GM19023 (cell line): ENCODE data around the gene GNG13.
"Not testable (repeated sequence)": the region's sequence is repeated elsewhere in the genome, so short reads cannot be mapped to it uniquely, and the experiment has no call there.

Source experiments
- ATAC-seq: cut with Tn5 transposase; IDR thresholded peaks from one replicate; pipeline ENCODE4 v1.9.1; 2021; ENCODE audit warnings: mild to moderate bottlenecking, moderate library complexity; ENCODE audit not compliant: unreplicated experiment

GNG13 gene

DNA sequence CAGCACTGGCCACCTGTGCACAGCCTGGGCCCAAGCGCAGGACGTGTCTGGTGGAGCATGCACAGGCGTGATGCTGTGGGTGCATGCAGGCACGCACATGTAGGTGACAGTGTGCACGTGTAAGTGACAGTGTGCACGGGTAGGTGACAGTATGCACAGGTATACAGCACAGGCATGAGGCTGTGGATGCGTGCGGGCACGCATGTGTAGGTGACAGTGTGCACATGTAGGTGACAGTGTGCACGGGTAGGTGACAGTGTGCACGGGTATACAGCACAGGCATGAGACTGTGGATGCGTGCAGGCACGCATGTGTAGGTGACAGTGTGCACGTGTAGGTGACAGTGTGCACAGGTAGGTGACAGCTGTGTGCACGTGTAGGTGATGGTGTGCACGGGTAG, 20.2 kb downstream of the GNG13 start:
- ATAC-seq = no peak

DNA sequence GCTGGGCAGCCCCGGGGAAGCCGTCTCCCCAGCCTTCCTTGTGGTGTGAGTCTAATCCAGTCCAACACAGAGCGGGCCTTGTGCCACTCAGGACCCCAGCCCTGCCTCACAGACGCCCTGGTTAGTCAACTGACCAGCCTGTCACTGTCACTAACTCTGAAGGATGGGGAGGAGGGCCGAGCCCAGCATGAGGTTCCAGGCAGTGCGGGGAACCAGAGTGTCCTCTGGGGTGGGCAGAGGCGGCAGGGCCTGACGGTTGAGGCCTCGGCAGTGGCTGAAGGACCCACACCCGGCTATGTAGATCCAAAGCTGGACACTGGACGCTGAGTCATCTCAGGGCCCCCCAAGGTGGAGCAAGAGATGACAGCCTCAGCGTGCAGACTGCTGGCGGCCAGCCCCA, 21.0 kb downstream of the GNG13 start:
- ATAC-seq = no peak

DNA sequence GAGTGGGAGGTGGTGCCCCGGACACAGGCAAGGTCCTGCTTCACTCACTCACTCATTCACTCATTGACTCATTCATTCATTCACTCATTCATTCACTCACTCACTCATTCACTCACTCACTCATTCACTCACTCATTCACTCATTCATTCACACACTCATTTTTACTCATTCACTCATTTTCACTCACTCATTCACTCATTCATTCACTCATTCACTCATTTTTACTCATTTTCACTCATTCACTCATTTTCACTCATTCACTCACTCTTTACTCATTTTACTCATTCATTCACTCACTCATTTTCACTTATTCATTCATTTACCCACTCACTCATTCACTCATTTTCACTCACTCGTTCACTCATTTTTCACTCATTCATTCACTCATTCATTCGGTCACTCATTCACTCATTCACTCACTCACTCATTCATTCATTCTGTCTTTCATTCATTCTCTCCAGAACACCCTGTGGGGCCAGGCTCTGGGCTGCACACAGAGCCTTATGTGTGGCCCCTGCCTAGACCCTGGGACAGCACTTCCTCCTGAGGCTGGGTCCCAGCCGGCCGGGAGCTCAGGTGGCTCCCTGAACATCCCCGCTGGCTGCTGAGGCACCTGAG, 21.5 kb downstream of the GNG13 start:
- no peak for ATAC-seq

DNA sequence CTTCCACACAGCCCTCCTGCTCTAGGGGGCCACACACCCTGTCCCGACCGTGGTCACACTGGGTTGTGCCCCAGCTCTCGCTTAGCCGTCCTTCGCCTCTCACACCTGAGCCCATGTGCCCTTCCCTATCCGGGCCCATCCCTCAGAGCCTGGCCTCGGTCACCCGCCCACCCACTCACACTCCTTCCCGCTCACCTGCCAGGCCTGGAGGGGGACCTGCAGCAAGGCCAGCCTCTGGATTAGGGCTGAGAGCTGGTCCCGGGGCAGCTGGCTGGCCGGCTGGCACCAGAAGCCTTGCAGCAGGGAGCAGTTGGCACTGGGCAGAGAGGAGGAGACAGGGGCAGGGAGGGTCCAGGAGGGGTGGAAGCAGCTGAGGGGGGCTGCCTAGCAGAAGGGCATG, 22.1 kb downstream of the GNG13 start:
- no peak for ATAC-seq

DNA sequence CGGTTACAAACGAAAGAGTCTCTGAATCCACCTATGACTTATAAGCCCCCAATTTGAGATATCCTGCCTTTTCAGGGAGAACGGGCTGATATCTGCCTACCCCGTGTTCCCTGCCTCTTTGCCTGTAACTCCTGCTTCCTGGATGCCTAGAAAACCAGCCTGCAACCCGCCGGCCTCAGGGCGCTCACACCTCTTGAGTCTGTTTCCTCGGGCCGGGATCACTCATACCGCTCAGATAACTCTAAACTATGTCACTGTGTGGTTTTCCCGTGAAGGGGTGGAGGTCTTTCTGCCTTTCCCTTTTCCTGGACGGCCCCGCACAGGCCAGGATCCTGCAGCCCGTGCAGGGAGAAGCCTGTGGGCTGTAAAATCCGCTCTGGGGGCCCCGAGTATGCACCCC, 22.7 kb downstream of the GNG13 start:
- ATAC-seq = no peak

DNA sequence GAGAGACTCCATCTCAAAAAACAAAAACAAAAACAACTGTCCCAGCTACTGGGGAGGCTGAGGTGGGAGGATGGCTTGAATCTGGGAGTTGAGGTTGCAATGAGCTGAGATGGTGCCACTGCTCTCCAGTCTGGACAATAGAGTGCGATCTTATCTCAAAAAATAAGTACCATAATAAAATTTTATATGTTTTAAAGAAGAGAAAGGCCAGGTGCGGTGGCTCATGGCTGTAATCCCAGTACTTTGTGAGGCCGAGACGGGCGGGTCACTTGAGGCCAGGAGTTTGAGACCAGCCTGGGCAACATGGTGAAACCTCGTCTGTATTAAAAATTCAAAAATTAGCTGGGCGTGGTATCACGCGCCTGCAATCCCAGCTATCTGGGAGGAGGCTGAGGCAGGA, 23.7 kb downstream of the GNG13 start:
- no peak for ATAC-seq

DNA sequence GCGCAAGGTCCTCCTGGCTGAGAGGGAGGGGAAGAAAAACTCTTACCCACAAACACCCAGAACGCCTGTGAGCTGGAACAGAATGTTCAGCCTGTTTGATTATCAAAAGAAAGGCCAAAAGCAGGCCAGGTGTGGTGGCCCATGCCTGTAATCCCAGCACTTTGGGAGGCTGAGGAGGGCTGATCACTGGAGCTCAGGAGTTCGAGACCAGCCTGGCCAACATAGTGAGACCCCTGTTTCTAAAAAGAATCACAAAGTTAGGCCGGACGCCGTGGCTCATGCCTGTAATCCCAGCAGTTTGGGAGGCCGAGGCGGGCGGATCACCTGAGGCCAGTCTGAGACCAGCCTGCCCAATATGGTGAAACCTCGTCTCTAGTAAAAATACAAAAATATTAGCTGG, 24.2 kb downstream of the GNG13 start:
- ATAC-seq = not testable (repeated sequence)

DNA sequence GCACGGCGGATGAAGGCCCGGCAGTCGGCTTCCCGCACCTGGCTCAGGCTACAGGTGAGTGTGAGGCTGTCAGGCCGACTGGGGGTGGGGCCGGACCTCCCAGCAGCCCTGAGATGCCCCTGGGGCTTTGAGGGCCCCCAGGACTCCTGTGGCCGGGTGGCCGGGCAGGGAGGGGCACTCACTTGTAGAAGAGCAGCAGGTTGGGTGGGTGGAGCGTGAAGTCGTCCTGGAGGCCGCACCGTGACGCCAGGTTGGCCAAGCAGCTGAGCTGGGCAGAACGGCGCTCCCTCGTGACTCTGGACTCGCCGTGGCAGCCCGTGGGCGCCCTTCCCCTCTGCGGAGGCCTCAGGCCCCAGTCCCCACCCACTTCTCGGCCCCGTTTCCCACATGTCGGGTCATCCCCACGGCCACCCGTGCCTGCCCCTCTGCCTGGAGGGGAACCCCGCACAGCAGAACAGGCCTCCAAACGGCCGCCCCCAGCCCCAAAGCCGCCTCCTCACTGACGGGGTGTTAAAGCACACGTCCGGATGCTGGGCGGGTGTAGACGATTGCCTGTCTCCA, 25.2 kb downstream of the GNG13 start:
- ATAC-seq = no peak

DNA sequence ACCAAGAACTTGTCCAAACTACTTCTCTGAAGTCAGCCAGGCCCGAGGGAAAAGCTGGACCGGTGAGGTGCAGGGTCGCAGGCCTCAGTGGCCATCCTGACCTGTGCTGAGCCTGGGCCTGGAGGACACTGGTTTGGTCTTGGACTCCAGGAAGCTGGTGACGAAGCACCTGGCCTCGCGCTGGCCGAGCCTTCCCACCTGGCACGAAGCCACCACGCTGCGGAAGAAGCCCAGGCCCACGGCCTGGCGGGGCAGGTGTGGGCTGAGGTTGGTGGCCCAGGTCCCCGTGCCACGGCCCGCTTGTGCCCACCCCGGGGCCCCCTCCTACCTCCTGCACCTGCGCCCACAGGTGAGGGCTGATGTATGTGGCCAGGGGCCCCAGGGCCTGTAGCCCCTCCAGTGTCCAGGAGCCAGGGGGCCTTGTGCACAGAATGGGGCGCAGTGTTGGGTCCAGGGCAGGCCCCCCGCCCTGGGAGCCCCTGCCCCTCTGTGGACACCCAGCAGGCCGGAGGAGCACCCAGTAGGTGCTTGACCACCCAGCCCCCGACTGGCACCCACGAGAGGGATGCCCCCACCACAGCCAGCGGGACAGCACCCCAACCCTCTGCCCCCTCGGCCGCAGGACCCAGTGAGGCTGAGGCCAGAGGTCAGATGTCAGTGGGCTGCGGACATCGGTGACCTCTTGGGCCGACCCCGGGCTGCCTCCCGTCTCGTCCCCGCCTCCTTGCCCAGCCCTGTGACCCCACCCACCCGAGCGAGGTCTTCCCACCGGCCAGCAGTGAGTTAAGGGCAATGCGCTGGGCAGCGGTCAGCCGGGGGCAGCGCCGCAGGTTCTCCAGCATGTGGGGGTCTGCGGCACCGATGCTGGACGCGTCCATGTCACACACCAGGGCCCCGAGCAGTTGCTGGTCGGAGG, 26.2 kb downstream of the GNG13 start:
- no peak for ATAC-seq

DNA sequence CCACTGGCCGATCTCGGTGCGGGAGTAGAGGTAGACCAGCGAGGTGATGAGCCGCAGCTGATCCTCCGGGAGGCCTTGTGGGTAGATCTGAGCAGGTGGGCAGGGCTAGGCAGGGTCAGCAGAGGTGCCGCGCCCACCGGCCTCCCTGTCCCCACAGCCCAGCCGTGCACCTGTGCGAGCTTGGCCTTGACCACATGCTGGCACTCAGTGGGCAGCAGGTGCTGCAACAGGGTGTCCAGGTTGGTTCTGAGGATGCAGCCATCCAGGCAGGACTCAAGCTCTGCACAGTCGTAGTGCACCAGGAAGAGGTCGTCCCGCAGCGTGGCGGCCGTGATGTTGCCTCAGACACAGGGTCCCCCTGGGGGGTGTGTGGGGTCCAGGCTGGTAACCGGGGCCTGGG, 27.6 kb downstream of the GNG13 start:
- no peak for ATAC-seq

DNA sequence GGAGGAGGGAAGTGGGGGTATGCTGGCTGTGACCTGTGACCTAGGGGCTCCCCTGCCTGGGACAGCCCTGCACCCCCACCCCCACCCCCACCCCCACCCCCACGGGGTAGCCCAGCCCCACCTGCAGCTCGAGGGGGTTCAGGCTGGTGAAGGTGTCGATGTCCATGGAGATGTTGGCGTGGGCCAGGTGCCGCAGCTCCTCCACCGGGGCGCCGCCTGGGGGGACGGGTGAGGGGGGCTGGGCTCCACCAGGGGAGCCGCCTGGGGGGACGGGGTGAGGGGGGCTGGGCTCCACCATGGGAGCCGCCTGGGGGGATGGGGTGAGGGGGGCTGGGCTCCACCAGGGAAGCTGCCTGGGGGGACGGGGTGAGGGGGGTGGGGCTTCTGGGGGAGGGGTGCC, 30.1 kb downstream of the GNG13 start:
- ATAC-seq = no peak

DNA sequence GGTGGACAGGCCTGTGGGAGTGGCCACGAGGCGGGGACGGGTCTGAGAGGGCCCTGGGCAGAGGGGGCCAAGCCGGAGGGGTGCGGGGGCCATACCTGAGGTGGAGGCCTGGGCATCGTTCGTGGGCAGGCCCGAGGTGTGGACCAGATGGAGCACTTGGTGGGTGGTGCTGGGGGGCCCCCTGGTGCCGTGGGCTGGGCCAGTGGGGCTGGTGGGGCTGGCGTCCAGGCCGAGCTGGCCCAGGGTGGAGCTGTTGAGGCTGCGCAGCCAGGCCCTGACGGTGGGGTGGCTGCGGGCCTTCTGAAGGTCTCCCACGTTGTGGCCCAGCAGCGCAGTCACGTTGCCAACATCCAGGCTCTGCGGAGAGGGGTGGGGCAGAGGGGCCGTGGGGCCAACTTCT, 30.6 kb downstream of the GNG13 start:
- no peak for ATAC-seq

DNA sequence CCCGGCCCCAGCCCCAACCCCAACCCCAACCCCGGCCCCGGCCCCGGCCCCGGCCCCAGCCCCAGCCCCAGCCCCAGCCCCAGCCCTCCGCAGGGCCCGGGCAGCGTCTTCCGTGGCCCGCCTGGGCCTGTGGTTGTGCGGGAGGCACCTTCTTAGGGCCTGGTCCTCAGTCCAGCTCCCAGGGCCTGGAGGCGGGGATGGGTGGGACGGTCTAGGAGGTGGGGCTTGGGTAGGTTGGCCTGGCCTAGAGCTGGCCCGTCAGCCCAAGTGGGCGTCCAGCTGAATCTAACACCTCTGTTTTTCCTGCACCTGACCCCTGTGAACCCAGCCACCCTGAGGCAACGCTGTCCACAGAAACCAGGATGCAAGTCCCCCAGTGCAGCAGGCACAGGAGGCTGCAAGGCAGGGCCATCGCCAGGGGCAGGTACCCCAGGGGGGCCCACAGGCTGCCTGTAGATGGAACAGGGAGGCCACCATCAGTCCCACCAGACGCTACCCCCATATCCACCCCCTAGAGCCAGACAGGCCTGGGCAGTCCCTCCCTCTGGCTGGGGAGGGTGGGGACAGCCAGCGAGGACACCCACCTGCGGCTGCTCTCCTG, 31.2 kb downstream of the GNG13 start:
- ATAC-seq = no peak

DNA sequence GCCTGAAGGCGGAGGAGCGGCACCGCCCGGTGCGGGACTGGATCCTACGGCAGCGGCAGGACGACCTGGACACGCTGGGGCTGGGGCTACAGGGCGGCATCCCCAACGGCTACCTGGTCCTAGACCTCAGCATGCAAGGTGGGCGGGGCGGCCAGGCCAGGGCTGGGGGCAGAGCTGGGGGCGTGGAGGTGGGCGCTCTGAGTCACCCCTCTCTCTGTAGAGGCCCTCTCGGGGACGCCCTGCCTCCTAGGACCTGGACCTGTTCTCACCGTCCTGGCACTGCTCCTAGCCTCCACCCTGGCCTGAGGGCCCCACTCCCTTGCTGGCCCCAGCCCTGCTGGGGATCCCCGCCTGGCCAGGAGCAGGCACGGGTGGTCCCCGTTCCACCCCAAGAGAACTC, 32.1 kb downstream of the GNG13 start:
- no peak for ATAC-seq

DNA sequence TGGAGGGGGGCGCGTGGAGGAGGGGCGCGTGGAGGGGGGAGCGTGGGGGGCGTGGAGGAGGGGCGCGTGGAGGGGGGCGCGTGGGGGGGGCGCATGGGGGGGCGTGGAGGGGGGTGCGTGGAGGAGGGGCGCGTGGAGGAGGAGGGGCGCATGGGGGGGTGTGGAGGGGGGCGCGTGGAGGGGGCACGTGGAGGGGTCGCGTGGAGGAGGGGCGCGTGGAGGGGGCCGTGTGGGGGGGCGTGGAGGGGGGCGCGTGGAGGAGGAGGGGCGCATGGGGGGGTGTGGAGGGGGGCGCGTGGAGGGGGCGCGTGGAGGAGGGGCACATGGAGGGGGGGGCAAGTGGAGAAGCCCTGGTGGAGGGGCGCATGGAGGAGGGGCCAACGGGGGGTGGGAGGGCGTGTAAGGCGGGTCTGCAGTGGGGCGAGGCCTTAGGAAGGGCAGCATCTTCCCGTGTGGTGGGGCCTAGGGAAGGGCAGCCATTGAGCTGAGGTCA, 32.7 kb downstream of the GNG13 start:
- ATAC-seq = no peak

DNA sequence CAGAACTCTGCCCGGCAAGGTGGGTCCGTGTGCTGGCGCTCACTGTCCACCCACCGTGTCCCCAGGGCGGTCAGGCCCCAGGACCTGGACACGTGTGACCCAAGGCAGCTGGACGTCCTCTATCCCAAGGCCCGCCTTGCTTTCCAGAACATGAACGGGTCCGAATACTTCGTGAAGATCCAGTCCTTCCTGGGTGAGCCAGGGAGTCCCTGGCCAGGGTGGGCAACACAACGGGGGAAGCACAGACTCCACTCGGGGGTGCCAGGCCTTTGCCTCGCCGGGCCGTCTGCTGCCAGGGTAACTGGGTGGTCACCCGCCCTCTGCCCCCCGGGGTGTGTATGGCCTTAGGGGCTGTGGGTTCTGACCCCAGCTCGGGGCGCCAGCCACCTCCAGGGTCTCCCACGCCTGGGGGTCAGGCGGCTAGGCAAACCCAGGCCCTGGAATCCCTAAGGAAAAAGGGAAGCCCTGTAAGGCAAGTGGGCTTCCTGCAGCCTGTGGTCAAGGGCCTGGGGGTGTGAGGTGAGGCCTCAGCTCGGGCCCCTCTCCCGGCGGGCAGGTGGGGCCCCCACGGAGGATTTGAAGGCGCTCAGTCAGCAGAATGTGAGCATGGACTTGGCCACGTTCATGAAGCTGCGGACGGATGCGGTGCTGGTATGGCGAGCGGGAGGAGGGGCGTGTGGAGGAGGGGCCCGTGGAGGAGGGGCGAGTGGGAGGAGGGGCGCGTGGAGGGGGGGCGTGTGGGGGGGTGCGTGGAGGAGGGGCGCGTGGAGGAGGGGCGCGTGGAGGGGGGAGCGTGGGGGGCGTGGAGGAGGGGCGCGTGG, 33.5 kb downstream of the GNG13 start:
- ATAC-seq = no peak

DNA sequence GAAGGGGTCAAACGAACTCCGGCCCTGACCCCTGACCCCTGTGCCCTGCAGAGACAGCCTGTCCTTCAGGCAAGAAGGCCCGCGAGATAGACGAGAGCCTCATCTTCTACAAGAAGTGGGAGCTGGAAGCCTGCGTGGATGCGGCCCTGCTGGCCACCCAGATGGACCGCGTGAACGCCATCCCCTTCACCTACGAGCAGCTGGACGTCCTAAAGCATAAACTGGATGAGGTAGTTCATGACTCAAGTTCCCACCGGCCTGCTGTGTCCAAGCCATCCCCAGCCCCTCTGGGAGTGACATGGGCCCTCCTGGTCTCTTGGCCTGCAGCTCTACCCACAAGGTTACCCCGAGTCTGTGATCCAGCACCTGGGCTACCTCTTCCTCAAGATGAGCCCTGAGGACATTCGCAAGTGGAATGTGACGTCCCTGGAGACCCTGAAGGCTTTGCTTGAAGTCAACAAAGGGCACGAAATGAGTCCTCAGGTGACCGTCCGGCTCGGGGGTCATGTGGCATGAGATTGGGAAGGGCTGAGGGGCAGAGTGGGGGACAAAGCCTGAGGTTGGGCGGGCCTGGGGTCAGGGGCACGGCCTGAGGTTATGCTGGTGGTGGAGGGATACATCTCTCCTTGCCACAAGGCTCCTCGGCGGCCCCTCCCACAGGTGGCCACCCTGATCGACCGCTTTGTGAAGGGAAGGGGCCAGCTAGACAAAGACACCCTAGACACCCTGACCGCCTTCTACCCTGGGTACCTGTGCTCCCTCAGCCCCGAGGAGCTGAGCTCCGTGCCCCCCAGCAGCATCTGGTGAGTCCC, 34.3 kb downstream of the GNG13 start:
- no peak for ATAC-seq

DNA sequence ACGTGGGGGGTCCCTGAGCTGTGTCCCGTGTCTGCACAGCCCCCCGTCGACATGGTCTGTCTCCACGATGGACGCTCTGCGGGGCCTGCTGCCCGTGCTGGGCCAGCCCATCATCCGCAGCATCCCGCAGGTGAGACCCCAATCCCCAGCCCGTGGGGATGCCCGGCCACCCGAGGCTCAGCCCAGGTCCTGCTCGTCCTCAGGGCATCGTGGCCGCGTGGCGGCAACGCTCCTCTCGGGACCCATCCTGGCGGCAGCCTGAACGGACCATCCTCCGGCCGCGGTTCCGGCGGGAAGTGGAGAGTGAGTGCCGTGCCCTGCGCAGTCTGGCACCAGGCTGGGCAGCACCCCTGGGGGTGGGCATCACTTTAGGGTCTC, 35.1 kb downstream of the GNG13 start:
- no peak for ATAC-seq

DNA sequence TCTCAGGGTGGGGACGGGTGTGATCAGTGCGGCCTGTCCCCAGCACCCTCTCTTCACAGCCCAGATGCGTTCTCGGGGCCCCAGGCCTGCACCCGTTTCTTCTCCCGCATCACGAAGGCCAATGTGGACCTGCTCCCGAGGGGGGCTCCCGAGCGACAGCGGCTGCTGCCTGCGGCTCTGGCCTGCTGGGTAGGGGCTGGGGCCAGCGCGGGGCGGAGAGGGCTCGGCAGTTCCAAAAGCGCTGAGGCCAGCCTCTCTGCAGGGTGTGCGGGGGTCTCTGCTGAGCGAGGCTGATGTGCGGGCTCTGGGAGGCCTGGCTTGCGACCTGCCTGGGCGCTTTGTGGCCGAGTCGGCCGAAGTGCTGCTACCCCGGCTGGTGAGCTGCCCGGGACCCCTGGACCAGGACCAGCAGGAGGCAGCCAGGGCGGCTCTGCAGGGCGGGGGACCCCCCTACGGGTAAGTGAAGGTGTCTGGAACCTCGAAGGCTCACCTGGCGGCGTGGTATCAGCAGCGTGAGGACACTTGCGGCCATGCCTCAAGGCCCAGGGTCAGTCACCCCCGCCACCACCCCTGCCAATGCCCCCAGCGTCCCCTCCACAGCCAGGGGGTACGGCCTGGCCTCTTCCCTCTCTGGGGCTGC, 35.6 kb downstream of the GNG13 start:
- no peak for ATAC-seq
